SKM-1 (cell line): ENCODE results near the gene POLR1A.

Source experiments
- DNase-seq: peaks from one replicate; lab custom pipeline; 2025; ENCODE audit not compliant: unreplicated experiment; lab: John Stamatoyannopoulos, UW

Gene POLR1A

DNA sequence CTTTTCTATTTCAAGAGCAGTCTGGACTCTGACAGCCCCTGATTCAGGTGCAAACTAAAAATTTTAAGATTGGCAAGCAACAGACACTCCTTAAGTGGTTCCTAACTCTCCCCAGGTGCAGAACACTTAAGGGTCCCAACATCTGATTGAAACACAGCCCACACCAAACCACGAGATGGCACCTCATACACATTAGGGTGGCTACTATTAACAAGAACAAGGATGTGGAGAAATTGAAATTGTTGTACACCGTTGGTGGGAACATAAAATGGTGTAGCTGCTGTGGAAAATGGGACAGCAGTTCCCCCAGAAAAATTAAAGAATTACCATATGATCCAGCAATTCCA is 82.3 kb downstream of the POLR1A start:
- DNase-seq, result no peak

GRCh38 chr2:86022661-86023365 is 82.9 kb downstream of the POLR1A start:
- DNase-seq, result no peak

GRCh38 chr2:86021396-86022378 is 84.0 kb downstream of the POLR1A start:
- DNase-seq, result no peak

GRCh38 chr2:86020984-86021383 is 84.7 kb downstream of the POLR1A start:
- no peak for DNase-seq

DNA sequence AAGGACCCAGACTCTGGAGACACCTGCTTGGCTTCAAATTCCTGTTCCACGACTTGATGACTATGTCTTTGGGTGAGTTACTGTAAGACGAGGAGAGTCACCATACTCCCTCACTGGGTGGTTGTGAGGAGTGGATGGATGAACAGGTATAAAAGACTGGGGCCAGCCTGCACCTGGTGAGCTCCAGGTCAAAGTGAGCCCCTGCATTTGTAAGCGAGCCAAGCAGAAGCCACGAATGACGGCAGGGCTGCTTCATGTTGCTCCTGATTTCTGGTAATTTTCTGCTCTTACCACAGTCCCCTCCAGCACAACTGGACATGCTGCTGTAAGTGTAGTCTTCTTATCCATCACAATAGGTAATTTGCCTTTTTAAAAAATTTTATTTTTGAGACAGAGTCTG is 86.6 kb downstream of the POLR1A start:
- no peak for DNase-seq

DNA sequence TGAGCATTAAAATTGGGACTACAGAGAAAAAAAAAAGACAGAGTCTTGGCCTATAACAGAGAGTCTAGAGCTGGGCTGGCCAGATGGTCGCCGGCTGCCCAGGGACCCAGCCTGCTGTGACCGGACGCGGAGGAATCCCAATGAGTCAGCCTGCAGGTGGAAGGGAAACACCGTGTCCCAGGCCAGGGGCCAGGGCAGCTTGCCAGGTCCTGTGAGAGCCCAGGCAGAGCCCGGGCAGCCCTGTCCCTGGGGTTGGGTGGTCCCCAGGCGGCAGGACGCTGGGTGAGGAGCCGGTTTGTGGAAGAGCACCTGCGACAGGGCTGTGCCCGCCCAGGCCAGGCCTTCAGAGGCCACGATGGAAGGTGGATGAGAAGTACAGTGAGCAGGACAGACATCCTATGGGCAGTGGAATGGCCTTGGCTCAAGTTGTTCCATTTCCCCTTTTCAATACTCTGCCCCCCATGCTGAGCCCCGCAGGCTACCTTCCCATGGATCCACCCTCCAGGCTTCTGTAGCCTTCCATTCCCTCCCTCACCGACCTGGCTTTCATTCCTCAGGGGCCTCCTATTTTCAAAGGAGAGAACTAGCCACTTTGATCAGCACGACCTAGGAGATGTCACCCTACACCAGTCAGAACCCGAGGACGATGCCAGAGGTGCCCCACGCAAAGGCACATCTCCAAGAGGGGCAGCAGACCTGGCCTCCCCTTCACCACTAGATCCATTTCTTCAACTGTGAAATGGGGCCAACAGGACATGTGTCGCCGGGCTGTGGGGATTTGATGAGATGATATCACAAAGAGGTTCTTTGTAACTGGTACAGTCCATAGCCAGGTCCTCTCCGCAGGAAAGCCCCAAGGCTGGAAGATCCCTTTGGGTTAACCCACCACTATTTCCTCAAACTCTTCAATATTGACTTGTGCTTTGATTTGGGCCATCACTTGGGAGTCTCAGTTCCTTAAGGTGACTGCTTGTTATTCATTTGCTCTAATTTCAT is 87.5 kb downstream of the POLR1A start:
- no peak for DNase-seq

- no peak for DNase-seq
Measured at GRCh38 chr2:86016581-86016980, 89.1 kb downstream of the POLR1A start.

GRCh38 chr2:86015699-86016098 is 90.0 kb downstream of the POLR1A start:
- no peak for DNase-seq

- no peak for DNase-seq
Measured at GRCh38 chr2:86015006-86015405, 90.7 kb downstream of the POLR1A start.

- no peak for DNase-seq
Measured at GRCh38 chr2:86014493-86014892, 91.2 kb downstream of the POLR1A start.

- no peak for DNase-seq
Measured at GRCh38 chr2:86012007-86012712, 93.5 kb downstream of the POLR1A start.

DNA sequence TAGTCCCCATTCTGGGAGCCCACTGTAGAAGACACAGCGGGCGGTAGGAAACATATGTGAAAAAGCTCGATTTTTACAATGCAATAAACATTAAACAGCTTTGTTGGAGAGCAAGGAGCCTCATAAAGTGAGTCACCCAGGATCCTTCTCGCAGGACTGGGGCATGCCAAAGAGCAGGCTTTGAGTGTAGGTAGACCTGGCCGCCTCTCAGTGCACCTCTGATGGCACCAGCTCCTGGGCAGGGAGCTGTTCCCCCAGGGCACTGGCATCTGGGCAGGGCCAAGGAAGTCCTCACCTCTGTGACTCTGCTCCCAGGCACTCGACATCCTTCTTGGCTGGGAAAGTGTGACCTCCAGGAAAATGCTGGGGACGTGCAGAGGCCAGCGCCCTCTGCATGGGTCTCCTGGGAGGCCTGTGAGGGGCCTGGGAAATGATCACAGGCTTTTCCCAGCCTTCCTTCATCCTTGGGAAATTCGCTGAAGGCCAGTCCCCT is 94.2 kb downstream of the POLR1A start:
- no peak for DNase-seq

GRCh38 chr2:86010083-86010482 is 95.6 kb downstream of the POLR1A start:
- no peak for DNase-seq

DNA sequence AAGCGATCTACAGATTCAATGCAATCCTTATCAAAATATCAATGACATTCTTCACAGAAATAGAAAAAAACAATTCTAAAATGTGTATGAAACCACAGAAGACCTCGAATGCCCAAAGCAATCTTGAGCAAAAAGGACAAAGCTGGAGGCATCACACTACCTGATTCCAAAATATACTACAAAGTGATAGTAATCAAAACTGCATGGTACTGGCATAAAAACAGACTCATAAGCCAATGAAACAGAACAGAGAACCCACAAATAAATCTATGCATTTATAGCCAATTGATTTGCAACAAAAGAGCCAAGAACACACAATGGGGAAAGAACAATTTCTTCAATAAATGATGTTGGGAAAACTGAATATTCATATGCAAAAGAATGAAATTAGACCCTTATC is 99.2 kb downstream of the POLR1A start:
- no peak for DNase-seq

DNA sequence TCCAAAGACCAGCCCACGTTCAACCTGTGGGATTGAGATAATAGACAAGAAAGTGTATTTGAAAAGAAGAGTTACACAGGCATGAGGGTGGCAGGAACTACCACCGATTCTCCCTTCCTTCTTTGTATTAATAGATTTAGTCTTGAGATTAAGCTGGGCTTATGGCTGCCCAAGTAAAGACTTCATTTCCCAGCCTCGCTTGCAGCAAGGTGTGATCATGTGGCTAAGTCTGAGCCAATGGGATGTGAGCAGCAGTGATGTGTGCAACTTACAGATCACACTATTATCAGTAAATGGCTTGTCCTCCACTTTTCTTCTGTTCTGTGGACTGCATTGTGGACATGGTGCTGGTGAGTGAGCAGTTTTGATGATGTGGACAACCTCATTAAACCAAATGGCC is 101.7 kb downstream of the POLR1A start:
- DNase-seq, result no peak

- DNase-seq, result no peak
Measured at GRCh38 chr2:86003104-86003503, 102.6 kb downstream of the POLR1A start.

DNA sequence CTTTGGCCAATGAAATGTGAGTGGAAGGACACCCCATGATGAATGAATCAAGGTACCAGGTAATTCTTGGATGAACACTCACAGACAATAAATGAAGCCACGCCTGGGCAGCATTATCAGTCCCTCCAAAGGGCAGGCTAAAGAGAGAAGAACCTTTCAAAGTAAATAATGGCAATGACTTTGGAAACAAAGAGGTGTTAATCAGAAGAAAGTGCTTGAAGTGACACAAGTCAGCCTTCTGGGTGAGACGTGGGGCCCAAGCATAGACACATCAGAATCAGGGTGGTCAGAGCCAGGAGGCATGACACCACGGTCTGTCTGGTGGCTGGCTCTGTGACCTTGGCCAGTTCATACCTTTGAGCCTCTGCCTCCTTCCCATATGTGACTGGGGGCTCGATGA is 103.3 kb downstream of the POLR1A start:
- no peak for DNase-seq

GRCh38 chr2:86001326-86001725 is 104.4 kb downstream of the POLR1A start:
- DNase-seq, result no peak

GRCh38 chr2:86000938-86001312 is 104.8 kb downstream of the POLR1A start:
- no peak for DNase-seq
